B cell (primary cell): ENCODE measurements around the gene ASMTL. TPM values are rescaled to one million over a fixed set of nuclear protein-coding genes. Genes with fewer than 3 reads are reported as not detected.

ENCODE experiments used
- ATAC-seq: fragments of 200-7000 bp; cut with Tn5 transposase; one replicate; pipeline ENCODE4 v1.10.0; 2021; ENCODE audit warnings: low read depth, mild to moderate bottlenecking, moderate number of reproducible peaks, moderate library complexity
- CTCF ChIA-PET: fragments of 350-600 bp; sonication (Branson Sonifier 250); formaldehyde crosslinking; loops from one replicate; lab custom pipeline; 2021; ENCODE audit warnings: antibody characterized with exemption, inconsistent platforms; lab: Charles Lee
- POLR2A ChIA-PET: fragments of 350-600 bp; sonication (Branson Sonifier 250); formaldehyde crosslinking; loops from one replicate; lab custom pipeline; 2021; ENCODE audit warnings: antibody characterized with exemption; lab: Charles Lee
- DNase-seq: peaks from one replicate; pipeline ENCODE4 v3.0.0; 2013
- H2AFZ ChIP-seq: 2 replicates; pipeline ENCODE4 v1.6.1; 2012; ENCODE audit warnings: mild to moderate bottlenecking, low read depth, low read length; ENCODE audit not compliant: insufficient read depth, poor library complexity, severe bottlenecking
- H3K27ac ChIP-seq, 2 donors: 1 replicate in 1 of 2; 2 replicates in 1 of 2; pipeline ENCODE4 v1.5.1; 2012 to 2013; ENCODE audit warnings: low read length in 2 of 2, mild to moderate bottlenecking in 2 of 2, moderate library complexity in 1 of 2
- H3K27me3 ChIP-seq, 4 experiments: fragments of 200-600 bp in 1 of 4; sonication (generic) in 1 of 4; replicated peaks in 1 of 4; 1 replicate in 2 of 4; 2 replicates in 2 of 4; pipeline versions ENCODE4 v1.6.1 to v1.7.0; 2013 to 2016; ENCODE audit warnings: low read length in 3 of 4, mild to moderate bottlenecking in 2 of 4, mixed read lengths in 1 of 4, moderate library complexity in 1 of 4; ENCODE audit not compliant: insufficient read depth in 4 of 4, control insufficient read depth in 3 of 4; ENCODE audit errors: control extremely low read depth in 1 of 4
- H3K36me3 ChIP-seq, 2 experiments: replicated peaks in 1 of 2; 1 replicate in 1 of 2; 2 replicates in 1 of 2; pipeline versions ENCODE4 v1.6.1 to v1.7.1; 2013; ENCODE audit warnings: low read length in 1 of 2; ENCODE audit not compliant: insufficient read depth in 2 of 2, control insufficient read depth in 1 of 2; ENCODE audit errors: control extremely low read depth in 1 of 2, extremely low read depth in 1 of 2
- H3K4me1 ChIP-seq, 2 donors: fragments of 200-600 bp in 1 of 2; sonication (generic) in 1 of 2; 1 replicate in 1 of 2; 2 replicates in 1 of 2; pipeline versions ENCODE4 v1.5.1 to v1.6.1; 2013 to 2017; ENCODE audit warnings: low read length in 2 of 2; ENCODE audit not compliant: control insufficient read depth in 2 of 2, insufficient read depth in 2 of 2
- H3K4me2 ChIP-seq: replicated peaks from 2 replicates; pipeline ENCODE3; 2012; ENCODE audit warnings: mild to moderate bottlenecking, low read depth, low read length; ENCODE audit not compliant: poor library complexity, severe bottlenecking
- H3K4me3 ChIP-seq, 5 experiments: fragments of 200-600 bp in 1 of 5; sonication (generic) in 1 of 5; 1 replicate in 3 of 5; 2 replicates in 2 of 5; pipeline versions ENCODE4 v1.5.1 to v1.7.0; 2011 to 2016; ENCODE audit warnings: low read length in 4 of 5, mild to moderate bottlenecking in 4 of 5, low read depth in 2 of 5, control low read depth in 1 of 5, moderate library complexity in 1 of 5; ENCODE audit not compliant: insufficient read depth in 1 of 5; ENCODE audit errors: control extremely low read depth in 1 of 5, extremely low read depth in 1 of 5
- H3K79me2 ChIP-seq: fragments of 200-600 bp; sonication (generic); one replicate; pipeline ENCODE4 v1.6.0; 2016; ENCODE audit warnings: low read length; ENCODE audit not compliant: control insufficient read depth, insufficient read depth
- H3K9ac ChIP-seq: fragments of 200-600 bp; sonication (generic); 2 replicates; pipeline ENCODE4 v1.6.1; 2017; ENCODE audit warnings: mild to moderate bottlenecking, low read length, moderate library complexity
- H3K9me3 ChIP-seq, 3 donors: one replicate each; pipeline versions ENCODE4 v1.6.1 to v1.7.1; 2013; ENCODE audit warnings: low read length in 2 of 3; ENCODE audit not compliant: control insufficient read depth in 2 of 3, insufficient read depth in 1 of 3; ENCODE audit errors: control extremely low read depth in 1 of 3
- H4K20me1 ChIP-seq: 2 replicates; pipeline ENCODE4 v1.6.0; 2012; ENCODE audit warnings: mild to moderate bottlenecking, low read length; ENCODE audit not compliant: insufficient read depth, control insufficient read depth, poor library complexity, severe bottlenecking
- H3K27ac Mint-ChIP-seq: one replicate; pipeline ENCODE4 v1.8.0; 2021; ENCODE audit warnings: mixed read lengths
- H3K27me3 Mint-ChIP-seq: one replicate; pipeline ENCODE4 v1.8.0; 2021; ENCODE audit warnings: mixed read lengths
- H3K4me1 Mint-ChIP-seq: one replicate; pipeline ENCODE4 v1.8.0; 2021; ENCODE audit warnings: mixed read lengths
- H3K4me3 Mint-ChIP-seq: one replicate; pipeline ENCODE4 v1.8.0; 2021; ENCODE audit warnings: mixed read lengths
- H3K9me3 Mint-ChIP-seq: one replicate; pipeline ENCODE4 v1.8.0; 2022; ENCODE audit warnings: mixed read lengths; ENCODE audit not compliant: insufficient read depth
- CTCF ChIP-seq: fragments of 200-600 bp; IDR thresholded peaks from one replicate; pipeline ENCODE4 v1.8.0; 2022; ENCODE audit warnings: antibody characterized with exemption, mild to moderate bottlenecking
- EZH2 ChIP-seq: IDR thresholded peaks from 2 replicates; pipeline ENCODE4 v1.6.1; 2012; ENCODE audit warnings: borderline replicate concordance, low read depth, mild to moderate bottlenecking, moderate library complexity, low read length; ENCODE audit not compliant: insufficient read depth, poor library complexity, severe bottlenecking
- WGBS: methylation state at CpG from one replicate; pipeline ENCODE4 v1.1.5; 2013; ENCODE audit warnings: missing lambda C conversion rate; ENCODE audit not compliant: insufficient coverage; 5-methylcytosine and 5-hydroxymethylcytosine counted together
- intact Hi-C: fragments of 100-400 bp; cut with micrococcal nuclease; formaldehyde crosslinking; loops from one replicate; pipeline ENCODE4 v1.10.0; 2022
- polyA plus RNA-seq: library from polyadenylated mRNA; depleted of rRNA; stranded (reverse); fragments of >200 nt; gene quantifications from 2 replicates; pipeline ENCODE4 v1.2.3, GENCODE V29; 2012
- total RNA-seq, 2 donors: library from RNA; stranded (reverse); fragments of 120-200 nt in 1 of 2; gene quantifications; 1 replicate in 1 of 2; 2 replicates in 1 of 2; pipeline versions ENCODE4 v1.2.3 to v1.2.4, GENCODE V29; 2013 to 2022

The ASMTL gene
- total and polyA plus RNA-seq, 2 donors (not counting 1 experiment from before 2014, with no cell fraction given), result 33.3 to 52.9 TPM

- no peaks in the 10 kb centered on the region for H3K79me2 ChIP-seq
- H3K9ac ChIP-seq, result no peak overlapping the region
- no peak overlapping the region for H3K4me2 ChIP-seq
- ChIA-PET CTCF (no interaction called here), POLR2A (no interaction called here)
- H3K27me3 ChIP-seq, result no peaks in the 10 kb centered on the region
- H3K27ac ChIP-seq, result no peak overlapping the region
- H3K27ac Mint-ChIP-seq, result no peak overlapping the region
- H3K4me3 ChIP-seq, result no peak overlapping the region
- no peak overlapping the region for H3K4me3 Mint-ChIP-seq
- no peaks in the 10 kb centered on the region for H3K27me3 Mint-ChIP-seq
- no peaks in the 10 kb centered on the region for H3K4me1 ChIP-seq
- no peak for TF ChIP-seq EZH2
- no peak for TF ChIP-seq CTCF
- intact Hi-C loops, result no loop called here
- 98% methylated on average over 12 of the region's 19 CpGs for WGBS
- H3K4me1 Mint-ChIP-seq, result no peaks in the 10 kb centered on the region
- H2AFZ ChIP-seq, result no peak overlapping the region
- H3K9me3 ChIP-seq, result peaks cover 0 to 62% (median 20%) of the 10 kb centered on the region in 3 donors
- ATAC-seq (no peak), DNase-seq (no peak)
- H3K9me3 Mint-ChIP-seq, result peaks cover 9% of the 10 kb centered on the region
- peaks cover 4 to 48% of the 10 kb centered on the region in 2 experiments for H3K36me3 ChIP-seq
- no peaks in the 10 kb centered on the region for H4K20me1 ChIP-seq
These were observed 31.1 kb downstream of the ASMTL start for GRCh38 chrX:1421433-1422134.

GRCh38 chrX:1420371-1420770 is 32.3 kb downstream of the ASMTL start:
- no peak overlapping the region for H3K4me2 ChIP-seq
- no peak for ATAC-seq
- no peak overlapping the region for H2AFZ ChIP-seq
- Mint-ChIP-seq H3K4me1 (no peaks in the 10 kb centered on the region), H3K9me3 (peaks cover 9% of the 10 kb centered on the region), H3K27ac (peak overlapping the region; percentile 78), H3K27me3 (no peaks in the 10 kb centered on the region), H3K4me3 (no peak overlapping the region)
- peaks cover 0 to 66% (median 20%) of the 10 kb centered on the region in 3 donors for H3K9me3 ChIP-seq
- no peak for DNase-seq
- 87% methylated on average over 6 of the region's 14 CpGs for WGBS
- H3K27ac ChIP-seq, result no peak overlapping the region
- H3K4me3 ChIP-seq, result no peak overlapping the region
- intact Hi-C loops, result no loop called here
- H3K27me3 ChIP-seq, result no peaks in the 10 kb centered on the region
- H4K20me1 ChIP-seq, result no peaks in the 10 kb centered on the region
- no peak overlapping the region for H3K9ac ChIP-seq
- TF ChIP-seq EZH2 (no peak), CTCF (no peak)
- CTCF ChIA-PET, result no interaction called here
- peaks cover 4 to 45% of the 10 kb centered on the region in 2 experiments for H3K36me3 ChIP-seq
- no peaks in the 10 kb centered on the region for H3K79me2 ChIP-seq
- no peaks in the 10 kb centered on the region for H3K4me1 ChIP-seq
- POLR2A ChIA-PET, result no interaction called here
